Kidney glomerular epithelial cell (primary cell): Measurements from ENCODE around the gene IMPDH1.
"Not testable (repeated sequence)": the region's sequence is repeated elsewhere in the genome, so short reads cannot be mapped to it uniquely, and the experiment has no call there.

ENCODE experiments used
- DNase-seq: peaks from one replicate; lab custom pipeline; 2025; lab: John Stamatoyannopoulos, UW

The IMPDH1 gene

DNA sequence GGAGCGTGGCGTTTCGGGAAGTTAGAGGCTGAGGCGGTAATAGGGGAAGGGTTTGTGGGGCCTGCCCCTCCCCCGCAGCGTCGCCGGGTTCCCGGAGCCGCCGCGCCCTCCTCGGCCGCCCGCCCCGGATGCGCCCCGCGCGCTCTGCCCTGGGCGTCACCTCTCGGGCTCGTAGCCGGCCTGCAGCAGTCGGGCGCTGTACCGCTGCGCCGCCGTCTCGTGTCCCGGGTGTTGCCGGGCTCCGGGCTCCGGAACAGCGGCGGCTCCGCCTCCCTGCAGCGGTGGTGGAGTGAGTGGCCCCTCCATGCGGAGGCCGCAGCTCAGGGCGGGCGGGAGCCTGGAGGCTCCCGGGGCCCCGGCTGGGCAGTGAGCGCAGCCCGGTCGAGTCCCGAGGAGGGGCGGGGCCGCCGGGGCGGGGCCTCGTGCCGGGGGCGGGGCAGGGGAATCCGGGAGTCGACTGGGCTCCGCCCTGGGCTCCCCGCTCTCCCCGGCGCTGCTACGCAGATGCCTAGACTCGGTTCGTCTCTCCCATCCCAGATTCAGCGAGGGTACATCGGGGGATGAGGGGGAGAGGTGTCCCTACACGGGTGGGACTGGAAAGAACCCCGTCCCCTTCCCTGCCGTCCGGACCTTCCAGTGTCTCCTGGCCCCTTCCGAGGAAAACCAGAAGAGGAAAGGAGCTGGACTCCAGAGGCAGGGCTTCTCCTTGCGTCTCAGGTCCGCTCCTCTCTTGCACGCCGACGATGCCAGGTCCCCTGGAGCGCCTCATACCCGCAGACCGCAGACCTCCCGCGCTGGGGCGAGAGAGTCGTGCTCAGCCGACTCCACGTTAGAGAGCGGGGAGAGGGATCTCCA lies at the start of gene IMPDH1:
Gene IMPDH1 (minus strand): TSS at position 387 of the 855 bp plus-strand sequence. CDS start 81 bp downstream, at position 306.
- peak; percentile 72 for DNase-seq

GRCh38 chr7:128459394-128459878 lies 49.7 kb upstream of the IMPDH1 start:
- DNase-seq = peak; percentile 43

DNA sequence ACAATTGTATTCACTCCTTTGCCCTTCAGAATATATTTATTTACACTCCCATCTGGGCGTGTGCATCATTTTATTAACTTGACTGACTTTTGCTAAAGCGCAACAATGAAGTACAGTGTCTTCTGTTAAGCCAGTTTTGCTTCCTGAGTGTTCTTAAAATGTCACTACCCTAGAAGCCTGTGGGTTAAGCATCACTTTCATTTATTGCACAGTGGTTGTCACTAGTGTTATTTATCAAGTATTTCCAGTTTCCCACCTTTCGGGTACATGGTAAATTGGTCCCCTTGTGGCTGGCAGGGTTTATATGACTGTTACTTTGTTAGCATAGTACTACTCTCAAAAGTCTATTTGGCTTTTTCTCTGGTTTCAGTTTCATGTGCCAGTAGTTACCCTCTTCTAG lies 49.2 kb upstream of the IMPDH1 start:
- no peak for DNase-seq

GRCh38 chr7:128457385-128457784 lies 47.6 kb upstream of the IMPDH1 start:
- DNase-seq = not testable (repeated sequence)

- no peak for DNase-seq
Measured at GRCh38 chr7:128456255-128456725, 46.5 kb upstream of the IMPDH1 start.

GRCh38 chr7:128455543-128456254 lies 45.9 kb upstream of the IMPDH1 start, which contains the start of gene HILPDA:
TSS of gene HILPDA (plus strand) at chr7:128455878. CDS start at chr7:128457269, 1,391 bp downstream.
- DNase-seq = peak; percentile 94

DNA sequence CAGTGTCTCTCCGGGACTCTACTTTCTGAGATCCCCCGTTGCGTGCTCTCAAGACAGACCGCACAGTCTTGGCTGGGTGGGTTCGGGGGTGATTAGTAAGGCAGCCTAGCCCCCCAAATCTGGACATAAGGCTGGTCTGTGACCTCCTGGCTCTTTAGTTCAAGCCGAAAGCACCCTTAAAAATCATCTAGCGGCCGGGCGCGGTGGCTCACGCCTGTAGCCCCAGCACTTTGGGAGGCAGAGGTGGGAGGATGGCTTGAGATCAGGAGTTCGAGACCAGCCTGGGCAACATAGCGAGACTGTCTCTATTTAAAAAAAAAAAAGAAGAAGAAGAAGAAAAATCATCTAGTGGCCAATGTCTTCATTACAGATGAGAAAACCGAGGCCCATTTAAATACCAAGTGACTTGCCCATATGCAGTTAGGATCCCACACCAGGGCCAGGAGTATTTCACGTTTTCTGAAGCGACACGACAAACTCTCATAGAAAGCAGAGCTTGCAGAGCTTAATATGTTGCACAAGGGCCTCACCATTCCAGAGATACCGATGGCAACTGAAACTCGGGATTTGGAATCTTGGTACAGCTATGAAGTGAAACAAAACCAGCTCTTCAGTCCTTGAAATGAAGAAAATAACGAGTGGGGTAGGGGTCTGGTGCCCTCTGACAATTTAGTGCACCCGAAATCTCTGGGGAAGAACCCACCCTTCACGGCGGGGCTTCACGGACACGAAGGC lies 45.2 kb upstream of the IMPDH1 start:
- no peak for DNase-seq

GRCh38 chr7:128453836-128454804 lies 44.3 kb upstream of the IMPDH1 start:
- peak; percentile 4 for DNase-seq

GRCh38 chr7:128452552-128452951 lies 42.8 kb upstream of the IMPDH1 start:
- no peak for DNase-seq

DNA sequence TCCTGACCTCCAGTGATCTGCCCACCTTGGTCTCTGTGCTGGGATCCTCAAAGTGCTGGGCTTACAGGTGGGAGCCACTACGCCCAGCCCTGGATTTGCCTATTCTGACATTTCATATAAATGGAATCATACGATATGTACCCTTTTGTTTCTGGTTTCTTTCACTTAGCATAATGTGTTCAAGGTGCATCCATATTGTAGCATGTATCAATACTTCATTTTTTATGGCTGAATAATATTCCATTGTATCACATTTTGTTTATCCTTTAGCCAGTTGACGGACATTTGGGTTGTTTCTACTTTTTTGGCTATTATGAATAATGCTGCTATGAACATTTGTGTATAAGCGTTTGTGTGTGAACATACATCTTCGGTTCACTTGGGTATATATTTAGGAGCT lies 41.1 kb upstream of the IMPDH1 start:
- no peak for DNase-seq

GRCh38 chr7:128450409-128450808 lies 40.6 kb upstream of the IMPDH1 start:
- no peak for DNase-seq

DNA sequence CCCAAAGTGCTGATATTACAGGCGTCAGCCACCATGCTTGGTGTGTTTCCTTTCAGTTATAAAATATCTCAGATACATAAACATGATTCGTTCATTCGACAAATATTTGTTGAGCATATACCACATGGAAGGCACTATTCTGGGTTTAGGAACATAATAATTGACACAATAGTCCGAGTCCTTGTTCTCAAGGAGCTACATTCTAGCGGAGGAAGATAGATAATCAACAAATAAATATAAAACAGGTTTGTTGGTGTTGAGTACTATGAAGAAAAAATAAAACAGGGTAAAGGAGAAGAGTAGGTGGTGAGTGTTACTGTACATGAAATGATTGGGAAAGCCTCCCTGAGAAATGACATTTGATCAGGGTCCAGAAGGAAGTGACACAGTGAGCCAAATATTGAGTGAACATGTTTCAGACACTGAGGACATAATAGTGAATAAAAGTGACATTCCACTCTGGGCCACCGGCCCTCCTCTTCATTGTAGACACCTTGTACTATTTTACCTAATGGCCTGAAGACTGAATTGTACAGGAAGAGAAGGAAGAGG lies 39.0 kb upstream of the IMPDH1 start:
- no peak for DNase-seq

DNA sequence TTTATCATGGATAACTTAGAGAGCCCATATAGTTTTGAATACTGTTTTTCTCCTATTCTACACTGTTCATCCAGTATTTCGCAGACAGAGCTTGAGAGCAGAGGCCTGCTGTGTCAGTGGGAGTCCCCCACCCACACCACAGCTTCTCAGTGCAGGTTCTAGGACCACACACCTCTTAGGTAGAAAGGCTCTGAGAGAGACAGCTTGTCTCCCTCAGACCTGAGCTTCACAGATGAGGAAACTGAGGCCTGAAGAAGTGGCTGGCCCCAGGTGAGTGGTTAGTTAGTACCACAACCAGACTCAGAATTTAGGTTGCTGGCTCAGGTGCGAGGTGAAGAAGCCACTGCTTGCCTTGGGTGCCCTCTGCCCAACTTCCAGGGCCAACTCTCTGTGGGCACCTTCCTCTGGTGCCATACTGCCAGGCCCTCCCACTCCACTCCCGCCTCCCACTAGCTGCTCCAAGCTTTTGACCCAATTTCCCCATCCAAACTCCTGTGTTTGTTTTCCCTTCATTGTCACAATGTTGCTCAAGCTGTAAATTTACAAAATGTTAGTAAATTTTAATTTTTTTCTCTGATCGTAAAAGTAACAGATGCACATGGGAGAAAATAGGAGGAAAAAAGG lies 38.3 kb upstream of the IMPDH1 start:
- no peak for DNase-seq

DNA sequence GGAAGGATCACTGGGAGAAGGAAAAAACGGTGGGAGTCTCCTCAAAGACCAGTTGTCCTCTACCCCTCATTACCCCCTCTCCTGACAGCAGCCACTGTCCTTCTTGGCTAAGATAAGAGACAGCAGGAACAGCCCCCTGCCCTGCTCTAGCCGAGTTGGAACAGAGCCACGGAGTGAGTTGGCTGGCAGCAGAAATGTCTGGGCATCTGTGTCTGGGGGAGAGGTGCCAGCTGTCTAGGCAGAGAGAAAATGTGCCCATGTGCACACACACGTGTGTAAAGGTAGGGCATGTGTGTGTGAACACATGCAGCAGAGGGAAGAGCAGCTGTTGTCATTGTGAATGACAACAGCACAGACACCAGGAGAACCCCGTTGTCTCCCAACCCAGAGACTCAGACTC lies 36.5 kb upstream of the IMPDH1 start:
- DNase-seq = no peak

- no peak for DNase-seq
Measured at GRCh38 chr7:128443831-128444600, 34.2 kb upstream of the IMPDH1 start.

GRCh38 chr7:128442356-128442755 lies 32.6 kb upstream of the IMPDH1 start:
- DNase-seq = no peak

DNA sequence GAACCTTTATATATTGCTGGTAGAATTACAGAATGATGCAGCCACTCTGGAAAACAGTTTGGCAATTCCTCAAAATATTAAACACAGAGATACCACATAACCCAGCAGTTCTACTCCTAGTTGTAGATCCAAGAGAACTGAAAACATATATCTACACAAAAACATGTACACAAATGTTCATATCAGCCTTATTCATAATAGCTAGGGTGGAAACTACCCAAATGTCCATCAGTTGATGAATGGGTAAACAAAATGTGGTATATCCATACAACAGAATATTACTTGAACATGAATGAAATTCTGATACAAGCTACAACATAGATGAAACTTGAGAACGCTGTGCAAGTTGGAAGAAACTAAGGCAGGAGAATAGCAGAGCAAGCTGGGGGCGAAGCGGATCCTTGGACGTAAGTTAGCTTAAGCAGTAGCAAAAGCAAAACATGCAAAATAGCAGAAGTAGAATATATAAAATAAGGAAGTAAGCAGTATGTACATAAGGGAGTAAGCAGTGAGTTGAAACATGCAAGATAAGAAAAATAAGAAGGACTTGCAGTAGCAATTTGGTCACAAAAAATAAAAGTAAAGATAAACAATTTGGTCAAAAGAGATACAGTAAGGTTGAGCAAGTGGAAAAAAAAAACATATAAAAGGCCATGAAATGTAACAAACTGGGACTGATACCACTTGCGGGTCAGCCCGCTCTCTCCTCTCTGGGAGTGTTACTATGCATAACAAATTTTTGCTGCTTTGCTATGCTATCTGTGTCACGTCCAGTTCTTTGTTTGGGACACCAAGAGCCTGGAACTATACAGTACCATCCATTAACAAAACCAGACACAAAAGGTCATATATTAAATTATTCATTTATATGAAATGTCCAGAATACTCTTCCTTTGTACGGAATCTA lies 27.9 kb upstream of the IMPDH1 start:
- no peak for DNase-seq

- DNase-seq = no peak
Measured at GRCh38 chr7:128435327-128435686, 25.5 kb upstream of the IMPDH1 start.
